SK-MEL-5 (cell line): Measurements from ENCODE around the gene VSIR. TPM values are rescaled to one million over a fixed set of nuclear protein-coding genes. Genes with fewer than 3 reads are reported as not detected.

Experiments used
- DNase-seq: peaks from one replicate; pipeline ENCODE4 v3.0.0-alpha.2; 2016; ENCODE audit warnings: low read depth, low spot score
- in situ Hi-C: cut with HindIII; loops from 2 replicates; pipeline ENCODE4 v1.10.0; 2016; ENCODE audit warnings: low sequenced_read_pairs, high pct_unique_total_duplicates, low pct_unique_long_range_greater_than_20kb
- polyA plus RNA-seq, 2 experiments: library from polyadenylated mRNA; depleted of rRNA; stranded (reverse); fragments of >200 nt; gene quantifications; 2 replicates each; pipeline ENCODE4 v1.2.3, GENCODE V29; 2015
- total RNA-seq: library from RNA; depleted of rRNA; stranded (reverse); fragments of >200 nt; shearing (Covaris generic); gene quantifications from 2 replicates; pipeline ENCODE4 v1.2.3, GENCODE V29; 2014; rRNA removed

The VSIR gene
- total RNA-seq = 0.40 and 1.2 TPM in 2 replicates
- 0.52 and 1.4 TPM in 2 replicates for polyA plus RNA-seq (2015; cell fraction: cytosol; rRNA removed)
- 0.04 and 0.38 TPM in 2 replicates for polyA plus RNA-seq (2015; cell fraction: nucleus; rRNA removed)

DNA sequence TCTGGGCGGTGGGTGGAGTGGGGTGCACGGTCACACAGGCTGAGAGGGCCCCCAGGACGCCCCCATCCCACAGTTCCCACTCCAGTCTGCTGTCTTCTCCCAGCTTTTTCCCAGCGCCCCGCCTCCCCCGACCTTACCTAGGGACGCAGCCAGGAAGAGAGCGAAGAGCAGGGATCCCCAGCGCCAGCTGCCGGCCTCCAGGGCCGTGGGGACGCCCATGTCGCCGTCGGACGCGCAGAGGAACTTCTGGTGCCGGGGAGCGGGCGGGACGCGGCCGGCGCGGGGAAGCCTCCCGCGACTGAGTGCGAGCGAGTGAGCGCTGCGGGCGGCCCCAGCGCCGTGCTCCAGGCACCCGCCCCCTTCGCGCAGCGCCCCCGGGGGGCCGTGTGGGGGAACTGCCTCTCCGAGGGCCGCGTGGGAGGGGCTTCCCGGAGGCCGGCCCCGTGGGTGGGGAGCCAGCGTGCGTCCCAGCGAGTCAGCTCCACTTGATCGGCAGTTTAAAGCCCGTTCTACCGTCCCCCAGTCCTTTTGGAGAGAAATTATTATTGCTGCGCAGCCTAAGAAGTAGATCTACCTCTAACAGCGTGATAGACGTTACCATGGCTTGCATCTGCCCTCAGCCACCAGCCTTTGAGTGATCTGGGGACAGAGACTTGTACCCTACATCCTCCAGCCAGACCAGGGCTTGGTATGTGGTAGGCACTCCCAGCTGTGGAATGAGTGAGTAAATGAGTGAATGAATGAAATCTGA is at the start of gene VSIR:
Gene VSIR, minus strand, starts transcription at position 300 of the 751 bp plus-strand sequence. Its CDS starts 81 bp downstream, at position 219.
- DNase-seq = peak; percentile 60
- in situ Hi-C loops = no loop called here

DNA sequence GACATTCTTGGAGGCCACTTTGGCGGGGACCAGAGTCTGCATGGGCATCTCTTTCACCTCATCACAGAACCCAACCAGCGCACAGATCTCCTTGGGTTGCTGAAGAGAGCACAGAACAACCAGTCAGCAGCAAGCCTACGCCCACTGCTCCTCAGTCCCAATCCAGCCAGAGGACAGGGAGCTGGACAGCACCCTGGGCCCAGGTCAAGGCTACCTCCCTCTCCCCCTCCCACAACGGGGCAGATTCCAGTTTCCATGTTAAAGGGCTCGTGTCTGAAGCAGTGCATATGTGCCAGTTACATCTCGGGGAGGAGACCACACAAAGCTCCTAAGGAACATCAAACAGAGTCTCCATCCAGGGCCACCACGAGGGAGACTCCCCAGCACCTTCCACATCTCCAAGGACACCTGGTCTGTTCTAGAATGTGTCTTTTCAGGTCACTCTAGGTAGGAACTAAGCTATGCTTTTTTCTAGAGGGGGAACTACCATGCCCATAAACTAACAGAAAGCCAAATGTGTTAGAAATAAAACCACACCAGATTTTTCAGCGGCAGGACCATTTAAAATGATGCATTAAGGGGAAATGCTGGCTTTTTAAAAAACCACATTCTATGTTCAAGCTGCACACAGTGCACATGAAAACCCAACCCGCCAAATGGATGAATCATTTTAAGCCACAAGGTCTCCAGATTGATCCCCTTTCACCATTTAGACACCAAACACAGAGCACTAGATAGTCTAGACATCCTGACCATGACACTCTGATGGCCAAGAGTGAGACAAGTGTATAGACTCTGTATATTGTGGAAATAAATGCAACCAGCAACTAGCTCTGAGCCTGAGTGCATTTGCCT is 48.8 kb upstream of the VSIR start:
- in situ Hi-C loops = no loop called here
- DNase-seq = no peak

DNA sequence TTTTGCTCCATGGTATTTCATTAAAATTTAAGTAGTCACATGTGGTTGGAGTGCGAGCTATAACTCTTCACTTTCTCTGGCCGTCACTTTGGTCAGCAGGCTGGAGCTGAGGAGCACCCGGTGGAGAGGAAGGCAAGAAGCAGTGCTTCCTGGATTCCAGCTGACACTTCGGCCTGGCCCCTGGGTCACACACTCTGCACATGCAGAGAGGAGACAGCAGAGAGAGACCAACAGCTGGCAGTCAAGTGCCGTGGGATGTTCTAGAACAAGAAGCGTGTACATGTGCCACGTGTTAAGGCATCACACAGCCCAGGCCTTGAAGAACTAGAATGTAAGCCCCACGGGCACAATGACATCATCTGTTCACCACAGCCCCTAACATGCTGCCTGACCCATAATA is 47.6 kb upstream of the VSIR start:
- no peak for DNase-seq
- in situ Hi-C loops = no loop called here

DNA sequence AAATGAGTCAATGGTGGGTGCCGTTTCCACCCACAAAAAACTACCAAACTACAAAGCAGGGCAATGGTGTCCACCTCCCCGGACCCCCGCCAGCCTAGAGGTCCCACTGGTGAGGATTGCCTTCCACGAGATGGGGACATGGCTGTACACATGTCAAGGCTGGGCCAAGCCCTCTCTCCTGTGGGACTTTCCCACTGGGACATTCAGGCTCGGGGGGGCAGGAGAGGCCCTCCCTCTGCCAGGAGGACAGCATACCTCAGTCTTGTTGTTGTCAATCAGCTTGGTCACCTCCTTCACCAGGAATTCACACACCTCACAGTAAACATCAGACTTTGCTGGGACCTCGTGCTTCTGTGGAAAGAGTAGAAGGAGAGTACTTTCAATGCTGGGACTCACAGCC is 46.7 kb upstream of the VSIR start:
- in situ Hi-C loops = no loop called here
- DNase-seq = no peak

DNA sequence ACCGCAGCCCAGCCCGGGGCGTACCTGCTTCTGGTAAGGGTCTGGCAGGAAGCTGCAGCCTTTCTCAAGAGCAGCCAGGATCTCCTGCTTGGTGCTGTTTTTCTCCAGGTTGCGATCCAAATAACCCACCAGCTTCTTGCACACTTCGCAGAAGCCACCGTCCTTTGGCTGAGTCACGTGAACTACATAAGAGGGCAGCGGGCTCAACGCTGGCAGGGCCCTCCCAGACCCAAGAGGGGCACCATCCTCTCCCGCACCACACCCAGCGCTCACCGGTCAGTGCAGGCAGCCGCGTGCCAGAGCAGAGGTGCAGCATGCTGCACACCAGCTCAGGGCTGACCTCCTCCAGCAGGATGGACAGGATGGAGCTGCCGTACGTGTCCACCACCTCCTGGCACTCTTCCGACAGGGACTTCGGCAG is 46.1 kb upstream of the VSIR start:
- in situ Hi-C loops = no loop called here
- DNase-seq = no peak

DNA sequence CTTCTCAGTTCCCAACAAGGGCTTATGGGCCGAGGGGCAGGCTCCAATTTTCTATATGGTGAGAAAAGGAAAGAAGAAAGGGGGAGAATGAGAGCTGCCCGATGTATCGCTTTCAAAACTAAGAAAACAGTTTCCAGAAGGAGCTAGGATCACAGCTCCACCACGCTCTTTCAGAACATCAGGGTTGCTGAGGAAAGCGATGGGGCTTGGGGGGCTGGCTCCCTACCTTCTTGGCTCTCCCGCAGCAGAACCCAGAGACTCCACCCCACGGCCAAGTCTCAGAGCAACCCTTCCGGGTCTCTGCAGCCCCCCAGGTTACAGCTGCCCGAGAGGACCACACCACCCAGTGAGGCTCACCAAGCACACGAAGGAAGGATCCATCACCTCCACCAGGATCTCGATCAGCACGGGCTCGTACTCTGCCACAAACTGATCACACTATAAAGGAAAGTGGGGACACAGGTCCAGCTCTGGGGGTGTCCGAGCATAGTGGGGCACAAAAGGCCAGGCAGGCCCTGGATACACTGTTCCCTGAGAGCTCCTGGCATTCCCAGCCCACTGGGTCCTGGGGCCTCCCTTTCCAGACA is 45.4 kb upstream of the VSIR start:
- DNase-seq = no peak
- in situ Hi-C loops = no loop called here

DNA sequence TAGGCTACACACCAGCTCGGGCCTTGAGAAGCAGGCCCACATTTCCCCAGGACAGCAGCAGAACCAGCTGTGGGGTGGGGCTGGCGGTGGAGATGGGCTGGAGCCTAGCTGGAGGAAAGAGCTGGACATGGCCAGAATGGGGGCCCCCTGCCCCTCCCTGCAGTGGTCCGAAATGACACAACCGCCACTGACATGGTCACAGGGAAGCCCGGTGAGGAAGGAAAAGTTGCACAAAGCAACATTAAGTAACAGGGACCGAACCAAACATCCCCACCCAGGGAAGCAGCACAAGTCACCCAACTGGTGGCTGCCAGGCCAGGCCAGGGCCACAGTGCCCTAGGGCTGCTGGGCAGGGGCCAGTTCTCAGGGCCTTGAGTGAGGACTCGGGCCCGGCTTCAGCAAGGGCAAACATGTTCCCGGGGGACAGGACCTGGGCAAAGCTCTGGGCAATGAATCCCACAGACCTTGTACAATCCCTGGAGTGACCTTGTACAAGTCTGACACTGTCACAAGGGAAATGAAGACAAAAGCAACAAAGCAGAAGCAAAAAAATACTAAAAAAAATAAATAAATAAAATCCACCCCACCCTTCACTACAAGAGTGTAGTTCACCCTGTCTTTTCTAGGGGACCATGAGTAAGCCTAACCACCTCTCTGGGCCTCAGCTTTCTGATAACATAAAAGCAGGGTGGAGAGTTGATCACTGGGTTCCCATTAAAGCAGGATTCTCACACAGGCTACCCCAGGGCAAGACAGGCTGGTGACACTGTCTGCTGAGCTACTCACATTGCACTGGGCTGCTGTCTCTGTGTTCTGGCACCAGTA is 44.7 kb upstream of the VSIR start:
- in situ Hi-C loops = no loop called here

DNA sequence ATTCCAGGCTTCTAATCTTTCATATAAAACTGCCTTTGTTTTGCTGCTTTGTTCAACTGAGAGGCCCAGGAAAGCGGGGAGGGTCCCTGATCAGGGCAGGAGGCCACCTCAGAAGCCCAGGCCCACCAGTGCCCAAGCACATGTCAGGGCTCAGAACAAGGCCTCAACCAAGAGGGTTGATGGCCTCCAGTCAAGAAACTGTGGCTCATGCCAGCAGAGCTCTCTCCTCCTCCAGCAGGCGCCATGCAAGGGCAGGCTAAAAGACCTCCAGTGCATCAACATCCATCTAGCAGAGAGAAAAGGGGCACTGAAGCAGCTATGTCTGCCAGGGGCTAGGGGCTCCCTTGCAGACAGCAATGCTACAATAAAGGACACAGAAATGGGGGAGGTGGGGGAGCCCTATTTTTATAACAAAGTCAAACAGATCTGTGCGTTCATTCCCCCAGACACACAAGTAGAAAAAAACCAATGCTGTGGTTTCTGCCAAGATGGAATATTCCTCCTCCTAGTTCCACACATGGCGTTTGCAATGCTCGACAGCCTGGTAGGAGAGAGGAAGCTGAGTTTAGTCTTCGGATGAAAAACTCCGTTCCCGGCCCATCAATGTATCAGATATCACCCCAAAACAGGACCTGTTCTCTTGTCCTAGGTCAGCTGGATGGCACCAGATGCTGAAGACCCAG is 43.8 kb upstream of the VSIR start:
- DNase-seq = no peak
- in situ Hi-C loops = no loop called here

More for the DNA sequence above, 44.7 kb upstream of the VSIR start:
- DNase-seq = no peak

DNA sequence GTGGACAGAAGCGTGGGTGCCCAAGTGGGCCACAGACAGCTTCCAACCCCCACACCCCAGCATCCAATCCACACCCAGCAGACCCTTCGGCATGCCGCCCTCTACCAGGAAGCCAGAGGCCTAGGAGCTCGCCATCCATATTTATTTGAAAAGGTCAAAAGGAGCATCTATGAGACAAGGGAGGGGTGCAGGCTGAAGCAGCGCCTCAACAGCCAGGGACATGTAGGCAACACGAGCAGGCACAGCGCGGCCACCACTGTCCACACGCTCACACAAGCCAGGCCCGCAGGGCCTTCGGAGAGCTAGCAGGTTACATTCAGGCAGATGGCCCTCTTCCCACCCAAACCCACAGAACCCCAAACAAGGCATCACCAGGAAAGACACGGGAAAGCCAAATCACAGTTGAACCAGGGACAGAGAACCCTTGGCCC is 43.1 kb upstream of the VSIR start:
- in situ Hi-C loops = no loop called here
- DNase-seq = no peak

DNA sequence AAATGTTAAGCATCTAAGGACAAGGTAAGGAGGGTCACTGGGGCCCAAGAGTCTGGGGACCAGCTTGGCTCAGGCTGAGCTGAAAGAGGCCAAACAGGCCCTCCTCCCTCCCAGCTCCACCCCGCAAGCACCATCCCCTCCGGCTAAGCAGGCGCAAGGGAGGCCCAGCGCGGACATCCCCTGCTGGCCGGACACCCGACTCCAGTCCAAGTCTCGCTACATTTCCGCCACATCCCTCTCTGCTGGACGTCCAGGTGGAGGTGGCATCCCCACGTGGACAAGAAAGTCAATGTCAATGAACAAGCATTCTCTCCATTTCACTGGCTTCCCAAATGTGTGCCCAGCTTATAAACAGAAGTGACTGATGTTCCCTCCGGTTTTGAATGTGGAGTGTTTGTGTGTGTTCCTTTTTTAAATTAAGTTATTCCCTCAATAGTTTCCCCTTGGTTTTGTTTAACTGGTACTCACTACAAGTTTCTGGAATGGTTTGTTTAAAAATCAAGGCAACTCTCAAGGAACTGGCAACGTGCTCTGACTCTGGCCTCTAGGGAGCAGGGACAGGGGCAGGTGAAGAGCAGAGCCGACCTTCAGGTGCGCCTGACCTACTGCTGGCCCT is 42.3 kb upstream of the VSIR start:
- in situ Hi-C loops = no loop called here
- DNase-seq = no peak

DNA sequence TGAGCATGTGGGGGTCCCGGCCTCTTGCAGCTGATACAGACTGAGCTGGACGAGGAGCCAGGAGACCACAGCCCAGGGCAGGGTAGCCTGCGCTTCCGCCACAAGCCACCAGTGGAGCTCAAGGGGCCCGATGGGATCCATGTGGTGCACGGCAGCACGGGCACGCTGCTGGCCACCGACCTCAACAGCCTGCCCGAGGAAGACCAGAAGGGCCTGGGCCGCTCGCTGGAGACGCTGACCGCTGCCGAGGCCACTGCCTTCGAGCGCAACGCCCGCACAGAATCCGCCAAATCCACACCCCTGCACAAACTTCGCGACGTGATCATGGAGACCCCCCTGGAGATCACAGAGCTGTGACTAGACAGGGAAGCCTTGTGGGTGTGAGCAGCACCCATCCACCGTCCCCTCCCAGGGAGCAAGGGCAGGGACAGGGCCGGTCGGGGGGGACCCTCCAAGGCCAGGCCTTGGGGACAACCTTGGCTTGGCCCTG is 41.6 kb upstream of the VSIR start:
- in situ Hi-C loops = no loop called here
- no peak for DNase-seq

DNA sequence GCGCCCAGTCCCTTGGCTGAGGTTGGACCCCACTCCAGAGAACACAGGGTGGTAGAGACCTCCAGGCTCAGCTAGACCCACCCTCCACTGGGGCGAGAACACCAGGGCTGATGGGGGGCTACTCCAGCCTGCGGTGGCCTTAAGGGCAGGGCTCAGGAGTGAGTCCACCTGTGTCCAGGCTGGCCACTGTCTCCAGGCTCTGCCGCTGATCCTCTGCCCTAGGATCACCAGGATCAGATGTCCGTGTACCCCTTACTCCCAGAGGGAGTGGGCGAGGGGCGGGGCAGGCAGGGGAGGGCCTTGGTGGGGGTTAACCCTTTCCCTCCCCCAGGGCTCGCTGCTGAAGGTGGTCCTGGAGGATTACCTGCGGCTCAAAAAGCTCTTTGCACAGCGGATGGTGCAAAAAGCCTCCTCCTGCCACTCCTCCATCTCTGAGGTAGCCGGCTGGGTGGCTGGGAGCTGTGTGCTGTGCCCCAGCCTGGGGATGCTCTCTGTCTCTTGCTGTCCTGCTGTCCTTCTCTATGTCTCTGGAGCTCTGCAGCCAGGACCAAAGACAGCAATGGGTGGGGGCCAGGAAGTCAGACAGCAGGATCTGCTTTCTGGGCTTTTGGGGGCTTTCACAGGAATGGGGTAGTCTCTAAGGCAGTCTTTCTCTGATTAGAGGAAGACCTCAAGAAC is 39.7 kb upstream of the VSIR start:
- in situ Hi-C loops = no loop called here
- DNase-seq = no peak

DNA sequence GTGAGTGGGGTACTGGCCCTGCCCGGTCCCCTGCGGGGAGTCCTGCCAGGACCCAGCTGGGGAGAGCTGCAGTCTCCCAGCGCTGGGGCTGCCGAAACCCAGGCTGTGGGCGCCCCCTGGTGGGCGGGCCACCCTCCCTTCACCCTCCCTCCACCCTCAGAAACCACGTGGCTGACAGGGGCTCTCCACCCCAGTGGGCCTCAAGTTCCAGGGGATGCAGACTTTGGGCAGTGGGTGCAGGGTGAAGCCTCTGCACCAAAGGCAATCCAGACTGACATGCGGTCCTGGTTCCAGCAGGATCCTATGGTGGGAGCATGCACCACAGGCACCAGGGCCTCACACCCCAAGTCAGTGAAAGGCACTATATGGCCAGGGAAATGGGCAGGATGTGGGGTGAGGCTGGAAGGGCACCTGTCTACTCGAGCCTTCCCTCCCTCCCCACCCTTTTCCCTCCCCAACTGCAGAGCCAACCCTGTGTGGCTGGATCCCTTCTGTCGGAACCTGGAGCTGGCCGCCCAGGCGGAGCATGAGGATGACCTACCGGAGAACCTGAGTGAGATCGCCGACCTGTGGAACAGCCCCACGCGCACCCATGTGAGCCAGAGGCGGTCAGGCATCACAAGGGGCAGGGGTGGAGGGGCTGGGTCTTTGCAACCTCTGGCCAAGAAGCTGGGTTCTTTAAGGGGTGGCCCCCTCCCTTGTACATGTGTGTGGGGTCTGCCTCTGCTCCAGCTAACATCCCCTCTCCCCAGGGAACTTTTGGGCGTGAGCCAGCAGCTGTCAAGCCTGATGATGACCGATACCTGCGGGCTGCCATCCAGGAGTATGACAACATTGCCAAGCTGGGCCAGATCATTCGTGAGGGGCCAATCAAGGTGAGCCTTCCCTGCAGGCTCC is 38.9 kb upstream of the VSIR start:
- in situ Hi-C loops = no loop called here
- DNase-seq = peak; percentile 49

DNA sequence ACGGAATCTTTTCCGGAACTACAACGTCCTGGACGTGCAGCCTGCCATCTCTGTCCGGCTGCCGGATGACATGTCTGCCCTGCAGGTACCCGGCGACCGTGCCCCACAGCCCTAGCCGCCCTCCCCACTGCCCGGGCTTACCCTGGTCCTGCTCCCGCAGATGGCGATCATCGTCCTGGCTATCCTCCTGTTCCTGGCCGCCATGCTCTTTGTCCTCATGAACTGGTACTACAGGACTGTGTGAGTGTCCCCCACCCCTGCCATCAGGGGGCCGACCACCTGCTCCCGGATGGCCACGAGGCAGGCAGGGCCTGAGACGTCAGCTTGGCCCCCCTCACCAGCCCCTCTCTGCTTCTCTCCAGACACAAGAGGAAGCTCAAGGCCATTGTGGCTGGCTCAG is 38.0 kb upstream of the VSIR start:
- DNase-seq = no peak
- in situ Hi-C loops = no loop called here
